ENCODE measurements around the gene ZFYVE27. TPM values are rescaled to one million over a fixed set of nuclear protein-coding genes. Genes with fewer than 3 reads are reported as not detected.

The ZFYVE27 gene
- total and polyA plus RNA-seq, 8 donors, result 4.3 to 77.1 (median 15.5) TPM

DNA sequence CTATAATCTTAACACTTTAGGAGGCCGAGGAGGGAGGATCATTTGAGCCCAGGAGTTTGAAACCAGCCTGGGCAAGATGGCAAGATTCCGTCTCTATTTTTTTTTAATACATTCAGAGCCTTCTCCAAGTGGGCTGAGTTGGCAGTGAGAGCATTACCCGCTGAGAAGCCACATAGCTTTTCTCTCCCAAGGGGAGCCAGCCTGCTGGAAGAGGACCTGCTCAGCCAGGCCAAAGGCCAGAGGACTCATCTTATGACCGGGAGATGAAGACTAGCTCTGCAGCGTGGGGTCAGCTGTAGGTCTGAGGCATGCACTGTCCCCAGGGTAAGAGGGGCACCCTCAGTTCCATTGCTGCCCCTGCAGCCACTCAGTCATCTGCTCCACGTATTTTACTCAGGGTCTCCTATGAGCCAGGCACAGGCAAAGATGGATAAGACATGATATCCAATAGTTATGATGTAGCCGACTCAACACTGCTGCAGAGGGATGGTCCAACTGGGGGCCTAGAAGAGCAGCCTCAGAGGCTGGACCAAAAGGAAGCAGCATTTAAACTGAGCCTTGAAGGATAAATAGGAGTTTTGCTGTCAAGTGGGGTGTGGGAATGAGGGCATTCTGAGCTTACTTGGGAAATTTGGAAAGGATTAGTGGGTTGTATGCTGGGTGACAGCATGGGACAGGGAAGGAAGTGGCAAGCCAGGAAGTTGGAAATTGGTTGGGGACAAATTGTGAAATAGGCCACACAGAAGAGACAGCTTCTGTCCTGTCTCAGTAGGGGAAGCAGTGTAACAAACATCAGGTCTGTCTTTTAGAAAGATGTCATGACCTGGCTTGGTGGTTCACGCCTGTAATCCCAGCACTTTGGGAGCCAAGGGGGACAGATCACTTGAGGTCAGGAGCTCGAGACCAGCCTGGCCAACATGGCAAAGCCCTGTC, 25.0 kb upstream of the ZFYVE27 start:
- H3K9me3 ChIP-seq, result no peaks in the 10 kb centered on the region
- intact Hi-C loops (cut with DNase I; ENCODE audit: low total_unique reads), result no loop called here
- no peak for DNase-seq
- WGBS, 5 donors, result 67 to 88% (median 81%) methylated on average over 8 to 9 of the region's 9 CpGs
- no peak overlapping the region for H3K4me3 ChIP-seq
- H3K27ac ChIP-seq, result peak overlapping the region in 4 of 5 donors; percentile 90 to 97 (median 94)
- TF ChIP-seq POLR2A (IDR thresholded peaks at IDR 0.05) (no peak), EP300 (IDR thresholded peaks at IDR 0.05) (no peak), POLR2AphosphoS5 (IDR thresholded peaks at IDR 0.05) (no peak)
- TF ChIP-seq, protein P1, sequence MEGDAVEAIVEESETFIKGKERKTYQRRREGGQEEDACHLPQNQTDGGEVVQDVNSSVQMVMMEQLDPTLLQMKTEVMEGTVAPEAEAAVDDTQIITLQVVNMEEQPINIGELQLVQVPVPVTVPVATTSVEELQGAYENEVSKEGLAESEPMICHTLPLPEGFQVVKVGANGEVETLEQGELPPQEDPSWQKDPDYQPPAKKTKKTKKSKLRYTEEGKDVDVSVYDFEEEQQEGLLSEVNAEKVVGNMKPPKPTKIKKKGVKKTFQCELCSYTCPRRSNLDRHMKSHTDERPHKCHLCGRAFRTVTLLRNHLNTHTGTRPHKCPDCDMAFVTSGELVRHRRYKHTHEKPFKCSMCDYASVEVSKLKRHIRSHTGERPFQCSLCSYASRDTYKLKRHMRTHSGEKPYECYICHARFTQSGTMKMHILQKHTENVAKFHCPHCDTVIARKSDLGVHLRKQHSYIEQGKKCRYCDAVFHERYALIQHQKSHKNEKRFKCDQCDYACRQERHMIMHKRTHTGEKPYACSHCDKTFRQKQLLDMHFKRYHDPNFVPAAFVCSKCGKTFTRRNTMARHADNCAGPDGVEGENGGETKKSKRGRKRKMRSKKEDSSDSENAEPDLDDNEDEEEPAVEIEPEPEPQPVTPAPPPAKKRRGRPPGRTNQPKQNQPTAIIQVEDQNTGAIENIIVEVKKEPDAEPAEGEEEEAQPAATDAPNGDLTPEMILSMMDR (IDR thresholded peaks at IDR 0.05), result no peak
- H3K27me3 ChIP-seq, result no peaks in the 10 kb centered on the region
- peaks cover 0 to under 1% (median 0%) of the 10 kb centered on the region in 4 donors for H3K36me3 ChIP-seq
- peaks cover 25 to 66% (median 46%) of the 10 kb centered on the region in 4 donors for H3K4me1 ChIP-seq

DNA sequence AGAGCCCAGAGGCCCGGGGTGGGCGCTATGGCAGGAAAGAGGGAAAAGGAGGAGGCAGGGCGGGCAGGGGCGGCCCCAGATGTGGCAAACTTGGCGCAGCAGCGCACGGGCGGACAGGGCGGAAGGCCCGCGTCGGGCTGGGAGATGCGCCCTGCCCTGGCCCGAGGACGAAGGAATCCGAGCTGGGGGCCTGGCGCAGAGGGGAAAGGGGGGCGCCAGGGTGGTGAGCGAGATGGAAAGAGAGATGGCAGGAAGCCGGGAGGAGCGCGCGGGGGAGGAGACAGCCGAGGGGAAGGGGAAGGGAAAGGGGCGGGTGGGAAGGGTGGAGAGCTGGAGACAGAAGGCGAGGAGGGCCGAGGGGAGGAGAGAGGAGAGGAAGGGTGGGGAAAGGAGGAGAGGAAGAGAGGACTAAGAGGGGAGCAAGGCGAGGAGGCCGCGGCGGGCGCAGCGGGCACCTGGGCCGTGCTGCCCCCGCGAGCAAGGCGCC, 23.5 kb upstream of the ZFYVE27 start, which contains the start of gene MARVELD1:
MARVELD1 (plus strand) TSS at position 392 of the 487 bp plus-strand sequence. CDS start 147 bp downstream, outside the sequence.
- no peaks in the 10 kb centered on the region for H3K27me3 ChIP-seq
- no peaks in the 10 kb centered on the region for H3K9me3 ChIP-seq
- intact Hi-C loops (cut with DNase I; ENCODE audit: low total_unique reads), result no loop called here
- peaks cover 36 to 80% (median 57%) of the 10 kb centered on the region in 4 donors for H3K4me1 ChIP-seq
- TF ChIP-seq EP300 (IDR thresholded peaks at IDR 0.05) (no peak), POLR2A (IDR thresholded peaks at IDR 0.05) (no peak), POLR2AphosphoS5 (IDR thresholded peaks at IDR 0.05) (no peak)
- TF ChIP-seq, protein P1 (IDR thresholded peaks at IDR 0.05), result no peak
- peak in 1 of 2 donors; percentile 92 for DNase-seq
- 2 to 11% (median 9%) methylated on average over 30 to 37 of the region's 37 CpGs for WGBS, 5 donors
- peaks cover 0 to 10% (median 6%) of the 10 kb centered on the region in 4 donors for H3K36me3 ChIP-seq
- H3K4me3 ChIP-seq, result peak within 1 kb of the TSS; percentile 60 to 73 (median 62)
- peak within 1 kb of the TSS; percentile 83 to 97 (median 93) for H3K27ac ChIP-seq

DNA sequence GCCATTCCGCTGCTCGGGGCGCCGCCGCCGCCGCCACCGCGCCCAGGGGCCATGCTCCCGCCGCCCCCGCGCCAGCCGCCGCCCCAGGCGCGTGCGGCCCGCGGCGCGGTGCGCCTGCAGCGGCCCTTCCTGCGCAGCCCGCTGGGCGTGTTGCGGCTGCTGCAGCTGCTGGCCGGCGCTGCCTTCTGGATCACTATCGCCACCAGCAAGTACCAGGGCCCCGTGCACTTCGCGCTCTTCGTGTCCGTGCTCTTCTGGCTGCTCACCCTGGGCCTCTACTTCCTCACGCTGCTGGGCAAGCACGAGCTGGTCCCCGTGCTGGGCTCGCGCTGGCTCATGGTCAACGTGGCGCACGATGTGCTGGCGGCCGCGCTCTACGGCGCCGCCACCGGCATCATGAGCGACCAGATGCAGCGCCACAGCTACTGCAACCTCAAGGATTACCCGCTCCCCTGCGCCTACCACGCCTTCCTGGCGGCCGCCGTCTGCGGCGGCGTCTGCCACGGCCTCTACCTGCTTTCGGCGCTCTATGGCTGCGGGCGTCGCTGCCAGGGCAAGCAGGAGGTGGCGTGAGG, 23.0 kb upstream of the ZFYVE27 start:
- H3K27me3 ChIP-seq, result no peaks in the 10 kb centered on the region
- peak; percentile 73 to 92 for DNase-seq
- 0 to 1% (median 0%) methylated on average over 27 to 69 of the region's 69 CpGs for WGBS, 5 donors
- peaks cover 0 to 10% (median 6%) of the 10 kb centered on the region in 4 donors for H3K36me3 ChIP-seq
- TF ChIP-seq POLR2AphosphoS5 (IDR thresholded peaks at IDR 0.05) (peak; percentile 42 to 71 (median 69)), POLR2A (IDR thresholded peaks at IDR 0.05) (no peak)
- TF ChIP-seq, protein P1 (IDR thresholded peaks at IDR 0.05), result peak in 3 of 7 experiments; percentile 8 to 16 (median 15)
- H3K9me3 ChIP-seq, result no peaks in the 10 kb centered on the region
- H3K4me1 ChIP-seq, result peaks cover 41 to 82% (median 59%) of the 10 kb centered on the region in 4 donors
- intact Hi-C loops (cut with DNase I; ENCODE audit: low total_unique reads), result no loop called here
- H3K4me3 ChIP-seq, result peak overlapping the region; percentile 60 to 73 (median 62)
- H3K27ac ChIP-seq, result peak overlapping the region; percentile 83 to 97 (median 93)

All from stomach (tissue), 9 donors.